Endometrial microvascular endothelial cells (primary cell): ENCODE measurements around the gene ARPC4. TPM values are rescaled to one million over a fixed set of nuclear protein-coding genes. Genes with fewer than 3 reads are reported as not detected.

ENCODE experiments used
- in situ Hi-C: cut with HindIII; loops from 2 replicates; pipeline ENCODE4 v1.10.0; 2017; ENCODE audit warnings: low sequenced_read_pairs, low pct_unique_long_range_greater_than_20kb; ENCODE audit errors: inconsistent ontology term
- total RNA-seq: library from RNA; depleted of rRNA; stranded (reverse); fragments of >200 nt; gene quantifications from one replicate; pipeline ENCODE4 v1.2.3, GENCODE V29; 2015; ENCODE audit errors: inconsistent ontology term

Gene ARPC4
- total RNA-seq, 1 donor from 2014 or later: 375 TPM

- in situ Hi-C loops: no loop called here
Observed at GRCh38 chr3:9786209-9786739, 6.6 kb upstream of the ARPC4 start.

- in situ Hi-C loops: no loop called here
Observed at GRCh38 chr3:9786825-9787669, 5.8 kb upstream of the ARPC4 start.

- in situ Hi-C loops: no loop called here
Observed at GRCh38 chr3:9787714-9788113, 5.2 kb upstream of the ARPC4 start.

GRCh38 chr3:9791127-9791526, 1.8 kb upstream of the ARPC4 start:
- in situ Hi-C loops: no loop called here

GRCh38 chr3:9791790-9792404, 985 bp upstream of the ARPC4 start:
- in situ Hi-C loops: no loop called here

GRCh38 chr3:9793161-9793781, 389 bp downstream of the ARPC4 start:
- in situ Hi-C loops: no loop called here

- in situ Hi-C loops: no loop called here
Observed at GRCh38 chr3:9794400-9794799, 1.5 kb downstream of the ARPC4 start.

GRCh38 chr3:9795207-9795606, 2.3 kb downstream of the ARPC4 start:
- in situ Hi-C loops: no loop called here

- in situ Hi-C loops: no loop called here
Observed at GRCh38 chr3:9797196-9797945, 4.5 kb downstream of the ARPC4 start.

- in situ Hi-C loops: no loop called here
Observed at GRCh38 chr3:9800529-9800928, 7.6 kb downstream of the ARPC4 start.

- in situ Hi-C loops: no loop called here
Observed at GRCh38 chr3:9803494-9803893, 10.6 kb downstream of the ARPC4 start.

GRCh38 chr3:9804996-9805395, 12.1 kb downstream of the ARPC4 start:
- in situ Hi-C loops: no loop called here

GRCh38 chr3:9806137-9806536, 13.3 kb downstream of the ARPC4 start:
- in situ Hi-C loops: no loop called here

- in situ Hi-C loops: no loop called here
Observed at GRCh38 chr3:9806688-9807589, 14.1 kb downstream of the ARPC4 start.

- in situ Hi-C loops: no loop called here
Observed at GRCh38 chr3:9807981-9808344, 15.1 kb downstream of the ARPC4 start.

- in situ Hi-C loops: no loop called here
Observed at GRCh38 chr3:9808345-9809037, 15.6 kb downstream of the ARPC4 start.

- in situ Hi-C loops: no loop called here
Observed at GRCh38 chr3:9809239-9809614, 16.3 kb downstream of the ARPC4 start.
